AG09319 (cell line): ENCODE measurements around the gene ADORA2B.

Experiments
- DNase-seq: peaks from one replicate; pipeline ENCODE4 v3.0.0-alpha.2; 2010; ENCODE audit warnings: low read depth; ENCODE audit errors: extremely low read depth
- TF ChIP-seq, protein P1 (sequence below): IDR thresholded peaks from 2 replicates; pipeline ENCODE4 v1.5.1; 2011; ENCODE audit warnings: low read depth, mild to moderate bottlenecking, inconsistent platforms, low read length, moderate library complexity

The ADORA2B gene

DNA sequence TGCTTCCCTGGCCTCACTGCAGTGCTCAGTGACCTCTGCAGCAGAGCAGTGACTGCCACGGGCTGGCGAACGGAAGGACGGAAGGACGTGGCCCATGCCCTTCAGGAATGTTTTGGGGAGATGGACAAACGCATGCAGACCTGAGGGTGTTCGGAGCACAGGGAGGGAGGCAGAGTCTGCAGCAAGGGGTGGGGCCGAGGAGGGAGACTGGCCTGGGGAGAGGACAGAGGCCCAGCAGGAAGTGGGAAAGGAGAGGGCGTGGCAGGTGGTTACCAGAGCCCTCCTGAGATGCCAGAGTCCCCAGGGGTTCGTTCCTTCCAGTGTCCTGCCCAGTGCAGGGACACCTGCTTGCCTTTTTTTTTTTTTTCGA is 21.9 kb downstream of the ADORA2B start:
- DNase-seq = no peak
- TF ChIP-seq, protein P1, sequence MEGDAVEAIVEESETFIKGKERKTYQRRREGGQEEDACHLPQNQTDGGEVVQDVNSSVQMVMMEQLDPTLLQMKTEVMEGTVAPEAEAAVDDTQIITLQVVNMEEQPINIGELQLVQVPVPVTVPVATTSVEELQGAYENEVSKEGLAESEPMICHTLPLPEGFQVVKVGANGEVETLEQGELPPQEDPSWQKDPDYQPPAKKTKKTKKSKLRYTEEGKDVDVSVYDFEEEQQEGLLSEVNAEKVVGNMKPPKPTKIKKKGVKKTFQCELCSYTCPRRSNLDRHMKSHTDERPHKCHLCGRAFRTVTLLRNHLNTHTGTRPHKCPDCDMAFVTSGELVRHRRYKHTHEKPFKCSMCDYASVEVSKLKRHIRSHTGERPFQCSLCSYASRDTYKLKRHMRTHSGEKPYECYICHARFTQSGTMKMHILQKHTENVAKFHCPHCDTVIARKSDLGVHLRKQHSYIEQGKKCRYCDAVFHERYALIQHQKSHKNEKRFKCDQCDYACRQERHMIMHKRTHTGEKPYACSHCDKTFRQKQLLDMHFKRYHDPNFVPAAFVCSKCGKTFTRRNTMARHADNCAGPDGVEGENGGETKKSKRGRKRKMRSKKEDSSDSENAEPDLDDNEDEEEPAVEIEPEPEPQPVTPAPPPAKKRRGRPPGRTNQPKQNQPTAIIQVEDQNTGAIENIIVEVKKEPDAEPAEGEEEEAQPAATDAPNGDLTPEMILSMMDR = no peak

DNA sequence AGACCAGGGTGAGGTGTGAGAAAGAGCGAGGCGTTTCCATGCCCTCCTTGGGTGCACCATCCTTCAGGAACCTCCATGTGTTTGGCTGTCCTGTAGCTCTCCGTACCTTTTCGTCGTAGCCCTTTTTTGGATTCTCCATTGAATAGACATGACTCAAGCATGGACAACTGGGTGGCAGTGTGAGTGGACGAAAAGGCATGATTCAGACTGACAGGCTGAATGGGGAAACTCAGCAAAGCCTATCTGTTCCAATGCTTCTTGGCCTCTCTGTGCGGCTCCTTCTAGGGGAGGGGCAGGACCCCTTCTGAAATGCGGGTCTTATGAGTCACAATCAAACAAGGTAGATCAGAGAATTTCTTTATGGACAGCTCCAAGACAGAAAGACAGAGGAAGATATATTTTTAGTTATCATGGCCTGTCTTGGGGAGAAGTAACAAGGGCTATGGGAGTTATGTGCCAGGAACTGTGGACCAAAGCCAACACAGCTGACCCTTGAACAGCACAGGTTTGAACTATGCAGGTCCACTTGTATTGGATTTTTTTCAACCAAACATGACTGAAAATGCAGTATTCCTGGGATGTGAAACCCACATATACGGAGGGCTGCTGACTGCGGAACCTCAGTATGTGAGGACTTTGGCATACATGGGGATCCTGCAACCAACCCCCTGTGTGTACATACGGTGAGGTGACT is 22.9 kb downstream of the ADORA2B start:
- DNase-seq = no peak
- TF ChIP-seq, protein P1 = no peak

DNA sequence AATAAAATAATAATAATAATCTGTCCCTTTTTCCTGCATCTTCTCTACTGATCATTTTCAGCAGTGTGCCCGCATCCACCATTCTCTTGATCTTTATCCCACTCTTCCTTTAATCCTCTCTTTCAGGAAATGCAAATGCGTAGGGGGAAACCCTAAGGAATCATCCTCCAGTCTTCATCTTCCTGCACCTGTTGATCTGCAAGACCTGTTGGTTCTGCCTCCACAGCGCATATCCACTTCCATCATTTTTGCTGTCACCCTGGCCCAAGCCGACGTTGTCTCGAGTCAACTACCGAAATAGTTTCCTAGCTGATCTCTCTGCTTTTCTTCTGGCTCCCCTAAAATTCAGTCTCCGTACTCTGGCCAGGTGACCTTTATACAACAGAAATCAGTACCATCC is 24.5 kb downstream of the ADORA2B start:
- TF ChIP-seq, protein P1 = no peak
- DNase-seq = no peak

DNA sequence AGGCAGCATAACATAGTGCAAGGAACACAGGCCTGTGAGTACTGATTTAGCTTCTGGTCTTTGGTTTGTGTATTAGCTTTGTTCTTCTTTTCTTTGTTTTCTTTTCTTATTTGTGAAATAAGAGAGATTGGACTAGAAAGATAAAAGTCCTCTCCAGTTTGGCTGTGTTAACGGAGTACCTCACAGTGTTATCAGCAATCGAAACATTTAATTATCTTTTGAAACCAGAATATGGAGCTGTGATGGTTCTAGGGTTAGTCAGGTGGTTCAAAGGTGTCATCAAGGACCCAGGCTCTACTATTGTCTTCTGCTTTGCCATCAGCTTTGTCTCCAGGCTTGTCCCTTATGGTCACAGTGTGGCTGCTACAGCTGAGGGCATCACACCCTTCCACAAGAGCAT is 25.6 kb downstream of the ADORA2B start:
- TF ChIP-seq, protein P1 = no peak
- no peak for DNase-seq

DNA sequence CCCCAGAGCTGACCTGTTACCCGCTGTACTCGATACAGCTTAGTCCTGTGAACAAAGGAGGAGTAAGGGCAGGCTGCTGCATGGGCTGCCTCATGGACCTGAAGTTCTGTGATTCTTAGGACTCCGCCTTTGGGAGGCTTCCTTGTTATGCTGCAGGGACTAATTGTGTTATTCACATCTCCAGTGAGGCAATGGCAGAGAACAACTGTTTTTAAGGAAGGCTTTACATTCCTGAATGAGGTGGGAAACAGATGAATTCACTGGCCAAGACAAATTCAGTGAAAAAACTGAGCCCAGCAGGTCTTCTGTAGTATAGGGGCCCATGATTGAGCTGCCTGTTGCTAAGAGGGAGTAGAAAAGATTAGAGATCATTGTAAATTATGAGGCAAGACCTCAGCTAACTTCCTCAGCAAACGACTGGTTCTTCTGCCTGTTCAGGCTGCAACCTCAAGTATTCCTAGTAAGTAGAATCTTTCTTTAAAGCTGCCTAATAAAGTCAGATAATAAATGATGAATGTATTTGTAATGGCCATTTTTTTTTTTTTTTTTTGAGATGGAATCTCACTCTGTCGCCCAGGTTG is 26.3 kb downstream of the ADORA2B start:
- DNase-seq = no peak
- TF ChIP-seq, protein P1 = no peak

DNA sequence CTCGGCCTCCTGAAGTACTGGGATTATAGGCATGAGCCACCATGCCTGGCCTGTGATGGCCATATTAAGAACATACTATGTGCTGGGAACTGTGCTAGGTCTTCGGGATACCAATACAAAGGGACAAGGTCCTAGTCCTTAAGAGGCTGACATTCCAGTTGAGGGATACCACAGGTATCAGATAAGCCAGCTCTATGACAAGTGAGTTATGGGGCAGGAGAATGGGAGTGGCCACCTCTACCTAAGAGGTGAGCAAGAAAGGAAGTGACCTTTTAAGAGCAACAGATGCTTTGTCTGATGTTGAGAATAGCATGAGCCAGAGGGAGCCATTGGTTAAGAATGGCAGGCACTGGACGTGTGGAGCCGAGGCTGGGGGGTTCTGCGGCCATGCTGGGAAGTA is 27.0 kb downstream of the ADORA2B start:
- DNase-seq = no peak
- TF ChIP-seq, protein P1 = no peak

DNA sequence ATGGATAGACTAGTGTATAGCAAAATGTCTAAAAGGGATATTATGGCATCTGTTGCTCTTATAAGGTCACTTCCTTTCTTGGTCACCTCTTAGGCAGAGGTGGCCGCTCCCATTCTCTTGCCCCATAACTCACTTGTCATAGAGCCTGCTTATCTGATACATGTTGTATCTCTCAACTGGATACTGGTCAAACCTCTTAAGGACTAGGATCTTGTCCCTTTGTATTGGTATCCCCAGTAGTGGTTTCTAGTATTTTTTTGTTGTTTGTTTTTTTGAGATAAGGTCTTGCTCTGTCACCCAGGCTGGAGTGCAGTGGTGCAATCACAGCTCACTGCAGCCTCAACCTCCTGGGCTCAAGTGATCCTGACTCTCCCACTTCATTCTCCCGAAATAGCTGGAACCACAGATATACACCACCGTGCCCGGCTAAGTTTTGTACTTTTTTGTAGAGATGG is 27.6 kb downstream of the ADORA2B start:
- TF ChIP-seq, protein P1 = no peak
- no peak for DNase-seq
